NCI-H2196 treated with DMSO at 0.1 percent for 48 hours (cell line): ENCODE measurements around the gene MYL12B.
"Not testable (repeated sequence)": the region's sequence is repeated elsewhere in the genome, so short reads cannot be mapped to it uniquely, and the experiment has no call there.

Experiments
- DNase-seq: peaks from one replicate; lab custom pipeline; 2025; ENCODE audit not compliant: unreplicated experiment; lab: John Stamatoyannopoulos, UW

MYL12B gene

DNA sequence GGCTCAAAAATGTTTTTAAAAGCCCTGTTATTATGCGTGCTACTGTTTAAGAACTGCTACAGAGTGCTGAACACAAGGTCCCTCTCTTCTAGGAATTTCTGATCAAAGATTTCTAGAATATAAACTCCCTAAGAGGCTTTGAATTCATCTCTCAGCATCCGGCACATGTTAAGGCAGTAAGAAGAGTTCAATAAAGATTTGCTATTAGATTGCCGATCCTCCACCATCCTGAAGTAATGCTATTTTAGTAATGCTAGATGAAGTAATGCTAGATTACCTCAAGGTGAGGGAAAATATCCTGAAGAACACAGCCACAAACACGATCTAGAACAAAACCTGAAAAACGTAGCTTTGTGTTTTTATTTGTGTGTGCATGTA, 949 bp upstream of the MYL12B start:
- no peak for DNase-seq

GRCh38 chr18:3262234-3263131, 550 bp downstream of the MYL12B start:
- DNase-seq, result no peak

DNA sequence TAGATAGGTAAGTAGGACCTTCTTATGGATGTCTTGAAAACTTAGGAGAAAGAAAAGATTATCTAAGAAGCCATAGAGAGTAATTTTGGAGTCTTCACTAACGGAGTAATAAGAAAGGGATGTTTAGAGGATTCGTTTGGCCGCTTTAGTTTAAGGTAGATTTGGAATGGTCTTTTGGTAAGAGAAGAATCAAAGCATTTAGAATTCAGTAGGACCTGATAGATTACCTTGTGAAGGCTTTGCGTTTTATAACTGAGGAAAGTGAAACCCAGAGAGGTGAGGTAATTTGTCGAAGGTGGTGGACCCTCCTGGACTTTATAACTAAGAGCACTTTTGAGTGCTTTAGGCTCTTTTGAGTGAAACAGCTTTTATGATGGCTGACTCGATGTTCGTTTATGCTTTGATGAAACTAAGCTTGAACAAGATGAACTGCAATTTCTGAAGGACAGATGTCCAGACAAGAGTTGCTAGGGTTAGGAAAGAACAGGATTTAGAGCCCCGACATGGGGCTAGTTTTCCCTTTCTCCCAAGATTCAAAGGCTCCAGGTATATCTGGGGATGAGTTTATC, 1.3 kb downstream of the MYL12B start:
- no peak for DNase-seq

GRCh38 chr18:3264362-3264761, 2.4 kb downstream of the MYL12B start:
- DNase-seq, result no peak

DNA sequence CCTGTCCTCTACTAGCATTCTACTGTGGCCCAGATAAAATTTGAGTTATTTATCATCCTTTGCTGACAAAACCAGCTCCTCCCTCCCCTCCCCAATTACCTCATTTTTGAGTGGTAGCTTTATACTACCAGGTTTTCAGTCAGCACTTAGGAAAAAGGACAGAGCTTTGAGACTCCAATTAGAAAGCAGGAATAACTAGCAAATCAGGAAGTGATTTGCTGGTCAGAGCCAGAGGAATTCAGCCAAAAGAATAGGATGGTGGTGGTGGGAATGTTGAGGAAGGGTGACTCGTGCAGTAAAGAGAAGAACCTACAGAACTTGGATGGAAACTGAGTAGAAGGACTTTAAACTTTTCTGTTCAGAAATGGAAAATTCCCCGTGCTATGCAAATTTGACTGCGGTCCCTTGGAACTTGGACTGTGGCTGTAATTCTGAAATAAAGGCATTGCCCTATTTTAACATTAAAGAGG, 3.7 kb downstream of the MYL12B start:
- DNase-seq, result no peak

- DNase-seq, result no peak
These were observed 4.2 kb downstream of the MYL12B start for GRCh38 chr18:3266062-3266608.

GRCh38 chr18:3268306-3268705, 6.4 kb downstream of the MYL12B start:
- no peak for DNase-seq

DNA sequence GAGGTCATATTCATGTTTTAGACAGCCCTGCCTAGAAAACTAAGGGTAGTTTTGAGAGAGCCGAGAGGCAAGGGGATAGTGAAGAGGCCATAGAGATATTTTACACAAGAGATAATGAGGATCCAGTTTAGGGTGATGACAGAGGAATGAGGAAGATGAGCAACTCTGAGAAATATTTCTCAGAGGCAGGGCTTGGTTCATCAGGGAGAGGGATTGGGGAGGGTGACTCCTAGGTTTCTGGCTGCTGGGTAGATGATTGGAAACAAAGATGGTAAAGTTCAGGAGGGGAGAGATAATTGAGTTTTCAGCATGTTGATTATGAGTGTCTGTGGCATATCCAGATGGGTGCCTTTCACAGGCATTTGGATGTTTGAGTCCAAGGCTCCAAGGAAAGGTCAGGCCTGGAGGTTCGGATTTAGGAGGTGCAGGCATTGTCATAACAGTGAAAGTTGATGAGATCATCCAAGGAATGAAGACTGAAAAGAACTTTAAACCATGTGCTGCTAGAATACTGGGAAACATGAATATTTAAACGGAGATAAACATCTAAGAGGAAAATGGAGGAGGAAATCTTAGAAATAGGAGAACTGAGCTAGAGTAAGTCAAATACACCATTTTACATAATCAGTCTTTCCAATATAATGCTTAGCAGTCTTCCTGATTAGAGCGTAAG, 7.4 kb downstream of the MYL12B start:
- DNase-seq, result no peak

- DNase-seq, result no peak
These were observed 8.0 kb downstream of the MYL12B start for GRCh38 chr18:3269914-3270299.

DNA sequence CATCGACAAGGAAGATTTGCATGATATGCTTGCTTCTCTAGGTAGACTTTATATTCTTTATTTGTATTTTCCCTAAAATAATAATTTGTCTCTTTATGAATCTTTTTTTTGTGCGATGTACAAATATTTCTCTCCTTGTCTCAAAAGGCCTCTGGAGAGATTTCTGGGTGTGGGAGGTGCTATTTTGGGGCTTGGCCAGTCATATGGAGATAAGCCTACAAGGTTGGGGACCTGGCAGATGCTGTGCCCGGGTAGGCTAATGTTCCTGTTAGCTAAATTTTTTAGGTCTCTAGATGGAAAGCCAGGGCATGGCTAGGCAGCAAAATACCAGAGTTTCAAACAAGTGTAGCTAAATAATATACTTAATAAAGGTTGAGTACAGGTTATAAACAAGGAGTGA, 11.1 kb downstream of the MYL12B start:
- DNase-seq, result no peak

GRCh38 chr18:3277643-3278213, 15.8 kb downstream of the MYL12B start:
- not testable (repeated sequence) for DNase-seq

- DNase-seq, result no peak
These were observed 17.6 kb downstream of the MYL12B start for GRCh38 chr18:3279201-3280185.

GRCh38 chr18:3281456-3282400, 19.8 kb downstream of the MYL12B start:
- DNase-seq, result peak; percentile 81

DNA sequence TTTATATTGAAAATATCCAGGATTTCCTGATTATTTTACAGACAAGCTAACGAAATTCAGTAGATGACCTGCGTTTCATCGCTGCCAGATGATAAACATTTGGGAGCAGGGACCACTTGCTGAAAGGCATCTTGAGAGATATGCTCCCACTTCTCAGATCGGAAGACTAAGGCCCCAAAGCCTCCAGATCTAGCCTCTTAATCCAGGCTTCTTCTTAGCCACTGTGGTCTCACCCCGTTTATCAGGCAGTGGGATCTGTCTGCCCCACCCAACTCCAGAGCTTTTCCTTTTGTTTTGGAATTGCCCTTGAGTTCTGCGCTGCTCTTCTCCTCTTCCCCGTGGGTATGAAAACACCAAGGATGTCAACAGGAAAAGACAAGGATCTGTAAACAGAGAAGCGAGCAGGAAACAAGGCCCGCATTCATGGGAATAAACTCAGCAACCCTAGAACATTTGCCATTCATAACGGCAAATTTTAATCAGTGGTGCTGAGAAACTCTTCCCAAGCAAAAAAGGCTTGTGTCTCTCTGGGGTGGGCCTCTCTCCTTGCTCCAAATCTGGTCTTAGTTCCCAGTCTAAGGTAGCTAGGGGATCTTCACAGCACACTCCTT, 21.4 kb downstream of the MYL12B start:
- DNase-seq, result no peak

GRCh38 chr18:3283908-3284307, 22.0 kb downstream of the MYL12B start:
- no peak for DNase-seq

GRCh38 chr18:3284501-3284900, 22.6 kb downstream of the MYL12B start:
- no peak for DNase-seq

GRCh38 chr18:3286159-3286558, 24.2 kb downstream of the MYL12B start:
- DNase-seq, result no peak

GRCh38 chr18:3293196-3293951, 31.4 kb downstream of the MYL12B start:
- DNase-seq, result no peak
